Measurements from ENCODE around the gene KCNIP3.
"Not testable (repeated sequence)": the region's sequence is repeated elsewhere in the genome, so short reads cannot be mapped to it uniquely, and the experiment has no call there.

KCNIP3 gene

GRCh38 chr2:95389245-95390119 is 92.3 kb downstream of the KCNIP3 start:
- no peak for DNase-seq

GRCh38 chr2:95390272-95390880 is 93.2 kb downstream of the KCNIP3 start:
- DNase-seq, result no peak

GRCh38 chr2:95390881-95391321 is 93.8 kb downstream of the KCNIP3 start:
- DNase-seq, result no peak

- DNase-seq, result no peak
Measured at GRCh38 chr2:95391641-95392310, 94.6 kb downstream of the KCNIP3 start.

- DNase-seq, result no peak
Measured at GRCh38 chr2:95392320-95392719, 95.2 kb downstream of the KCNIP3 start.

GRCh38 chr2:95392730-95393455 is 95.7 kb downstream of the KCNIP3 start:
- no peak for DNase-seq

- no peak for DNase-seq
Measured at GRCh38 chr2:95393901-95394300, 96.8 kb downstream of the KCNIP3 start.

- DNase-seq, result no peak
Measured at GRCh38 chr2:95399061-95399460, 101.9 kb downstream of the KCNIP3 start.

GRCh38 chr2:95401480-95401879 is 104.3 kb downstream of the KCNIP3 start:
- DNase-seq, result no peak

- not testable (repeated sequence) for DNase-seq
Measured at GRCh38 chr2:95402004-95402369, 104.8 kb downstream of the KCNIP3 start.

- DNase-seq, result peak; percentile 82
Measured at GRCh38 chr2:95402370-95403203, 105.4 kb downstream of the KCNIP3 start, which contains the start of gene FAHD2A. Gene FAHD2A, plus strand, starts transcription at chr2:95402708. Its CDS starts 2,851 bp downstream, at chr2:95405559.

- peak; percentile 13 for DNase-seq
Measured at GRCh38 chr2:95403204-95403721, 106.1 kb downstream of the KCNIP3 start.

- DNase-seq, result not testable (repeated sequence)
Measured at GRCh38 chr2:95403824-95404223, 106.7 kb downstream of the KCNIP3 start.

- DNase-seq, result not testable (repeated sequence)
Measured at GRCh38 chr2:95404676-95405075, 107.5 kb downstream of the KCNIP3 start.

- not testable (repeated sequence) for DNase-seq
Measured at GRCh38 chr2:95411239-95411638, 114.1 kb downstream of the KCNIP3 start.

- DNase-seq, result peak; percentile 66
Measured at GRCh38 chr2:95414015-95414594, 117.0 kb downstream of the KCNIP3 start.

- DNase-seq, result not testable (repeated sequence)
Measured at GRCh38 chr2:95415138-95415537, 118.0 kb downstream of the KCNIP3 start.

GRCh38 chr2:95415561-95415960 is 118.4 kb downstream of the KCNIP3 start:
- not testable (repeated sequence) for DNase-seq

GRCh38 chr2:95427196-95427867 is 130.2 kb downstream of the KCNIP3 start:
- DNase-seq, result not testable (repeated sequence)

GRCh38 chr2:95429748-95430467 is 132.8 kb downstream of the KCNIP3 start:
- DNase-seq, result not testable (repeated sequence)
